GM19240 (cell line): ENCODE measurements around the gene CDK5R1.
"Not testable (repeated sequence)": the region's sequence is repeated elsewhere in the genome, so short reads cannot be mapped to it uniquely, and the experiment has no call there.

Experiments
- DNase-seq: peaks from one replicate; pipeline ENCODE4 v3.0.0; 2011; ENCODE audit warnings: low spot score; ENCODE audit not compliant: insufficient read length

Gene CDK5R1

DNA sequence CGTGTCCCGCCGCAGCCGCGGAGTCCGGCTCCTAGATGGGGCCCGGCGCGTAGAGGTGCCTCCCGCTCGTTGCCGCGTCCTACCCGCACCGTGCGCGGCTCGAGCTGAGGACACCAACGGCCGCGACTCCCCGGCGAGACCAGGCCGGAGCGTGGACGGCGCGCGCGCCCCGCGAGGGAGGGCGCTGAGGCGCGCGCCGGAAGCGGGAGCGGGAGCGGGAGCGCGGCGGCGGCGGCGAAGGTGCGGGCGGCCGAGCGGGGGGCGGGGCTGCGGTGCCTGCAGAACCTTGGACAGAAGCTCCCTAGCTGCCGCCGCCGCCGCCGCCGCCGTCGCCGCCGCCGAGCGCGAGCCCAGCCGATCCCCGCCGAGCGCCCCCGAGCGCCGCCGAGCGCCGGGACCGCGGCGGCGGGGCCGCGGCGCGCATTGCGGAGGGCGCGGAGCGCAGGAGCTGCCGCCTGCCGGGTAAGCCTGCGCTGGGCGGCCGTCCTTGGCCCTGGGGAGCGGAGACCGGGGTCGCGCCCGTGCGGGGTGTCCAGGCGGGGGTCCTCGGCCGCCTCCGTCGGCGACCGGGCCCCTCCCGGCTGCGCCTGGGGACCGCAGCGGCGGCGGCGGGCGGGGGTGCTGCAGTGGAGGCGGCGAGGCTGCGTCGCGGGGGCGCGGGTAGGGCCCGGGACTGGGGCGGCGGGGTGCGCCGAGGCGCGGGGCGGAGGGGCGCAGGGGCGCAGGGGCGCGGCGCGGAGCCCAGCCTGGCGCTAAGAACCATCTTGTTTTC, at the start of gene CDK5R1:
Gene CDK5R1 (plus strand): TSS at position 293 of the 772 bp plus-strand sequence. CDS start 628 bp downstream, outside the sequence.
- DNase-seq: no peak

DNA sequence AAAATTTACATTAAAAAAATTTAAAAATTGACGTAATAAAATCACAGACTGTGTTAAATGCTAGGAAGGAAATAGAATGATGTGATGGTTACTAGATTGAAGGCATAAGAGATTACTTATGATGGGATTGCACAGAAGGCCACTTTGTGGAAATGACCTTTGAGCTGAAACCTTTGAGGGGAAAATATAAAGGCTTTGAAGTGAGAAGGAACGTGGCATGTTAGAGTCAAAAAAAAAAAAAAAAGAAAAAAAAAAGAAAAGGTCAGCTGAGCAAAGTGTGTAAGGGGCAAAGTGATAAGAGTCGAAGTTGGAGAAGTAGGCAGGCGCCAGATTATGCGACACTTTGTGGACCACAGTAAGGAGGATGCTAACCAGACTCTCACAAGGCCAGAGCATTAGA, 46.1 kb upstream of the CDK5R1 start:
- no peak for DNase-seq

DNA sequence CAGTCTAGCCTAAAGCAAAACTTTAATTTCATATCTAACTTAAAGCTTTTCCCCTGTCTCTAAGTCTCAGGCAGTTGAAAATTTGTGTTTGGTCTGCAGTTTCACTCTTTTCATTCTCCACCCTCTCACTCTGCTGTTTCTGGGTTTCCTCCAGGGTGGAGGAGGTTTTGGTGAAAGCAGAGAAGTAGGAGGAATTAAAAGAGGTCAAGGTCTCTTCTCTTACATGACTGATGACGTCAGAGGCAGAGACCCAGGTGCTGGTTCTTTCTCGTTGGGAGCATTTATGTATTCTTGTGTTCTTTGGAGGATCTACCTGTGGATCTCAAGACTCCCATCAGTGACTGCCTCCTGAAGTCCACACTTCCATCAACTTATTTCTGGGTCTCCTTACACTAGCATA, 44.9 kb upstream of the CDK5R1 start:
- no peak for DNase-seq

DNA sequence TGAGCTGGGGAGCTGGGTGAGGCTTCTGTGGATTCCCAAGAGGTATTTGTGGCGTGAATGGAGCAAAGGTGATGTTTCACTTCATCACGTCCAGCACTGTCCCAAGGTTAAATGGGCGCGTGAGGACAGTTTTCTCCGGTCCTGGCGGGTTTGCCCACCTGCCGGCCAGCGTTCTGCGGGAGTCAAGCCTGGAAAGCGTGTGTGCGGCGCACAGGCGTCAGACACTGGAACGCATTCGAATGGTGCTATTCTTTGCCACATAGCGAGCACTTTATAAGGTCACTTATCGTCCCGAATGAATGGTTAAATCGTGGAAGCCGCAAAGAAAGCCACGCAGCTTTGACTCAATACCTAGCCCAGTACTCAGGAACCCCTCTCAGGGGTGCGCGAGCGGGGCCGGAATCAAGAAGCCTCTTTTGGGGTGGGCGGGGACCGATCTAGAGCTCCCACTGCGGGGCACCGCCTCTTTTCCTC, 42.9 kb upstream of the CDK5R1 start:
- DNase-seq: no peak

DNA sequence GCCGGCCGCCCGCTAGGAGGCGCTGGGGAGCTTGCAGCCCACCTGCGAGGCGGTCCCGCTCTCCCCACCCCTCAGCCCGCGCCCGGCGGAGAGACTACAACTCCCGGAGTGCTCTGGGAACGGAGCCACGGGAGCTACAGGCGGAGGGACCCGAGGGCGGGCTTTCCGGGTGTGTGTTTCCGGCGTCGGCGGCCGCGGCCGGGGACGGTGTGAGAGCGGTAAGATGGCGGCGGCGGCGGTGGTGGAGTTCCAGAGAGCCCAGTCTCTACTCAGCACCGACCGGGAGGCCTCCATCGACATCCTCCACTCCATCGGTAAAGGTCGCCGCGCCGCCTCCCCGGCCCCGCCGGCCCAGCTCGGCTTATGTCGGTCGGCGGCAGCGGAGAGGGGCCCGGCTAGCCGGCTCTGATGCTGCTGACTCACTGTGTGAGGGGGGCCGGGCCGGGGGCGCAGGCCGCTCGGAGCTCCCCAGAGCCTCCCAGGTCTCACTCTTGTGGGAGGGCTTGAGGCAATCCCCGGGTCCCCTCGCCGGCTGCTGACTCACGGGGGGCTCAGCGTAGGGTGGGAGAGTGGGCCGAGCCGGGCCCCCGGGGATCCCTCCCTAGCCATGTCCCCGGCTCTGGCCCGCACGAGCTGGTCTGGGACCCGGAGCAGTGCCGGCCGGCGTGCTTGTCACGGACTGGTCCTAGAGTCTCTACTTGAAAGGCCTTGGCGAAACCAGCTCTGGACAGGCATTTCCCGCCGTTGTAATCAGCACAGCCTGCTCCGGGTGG, 42.3 kb upstream of the CDK5R1 start, which contains the start of gene PSMD11:
Gene PSMD11 (plus strand): TSS at position 210 of the 773 bp plus-strand sequence. CDS start 14 bp downstream, at position 224.
- DNase-seq: peak; percentile 95

DNA sequence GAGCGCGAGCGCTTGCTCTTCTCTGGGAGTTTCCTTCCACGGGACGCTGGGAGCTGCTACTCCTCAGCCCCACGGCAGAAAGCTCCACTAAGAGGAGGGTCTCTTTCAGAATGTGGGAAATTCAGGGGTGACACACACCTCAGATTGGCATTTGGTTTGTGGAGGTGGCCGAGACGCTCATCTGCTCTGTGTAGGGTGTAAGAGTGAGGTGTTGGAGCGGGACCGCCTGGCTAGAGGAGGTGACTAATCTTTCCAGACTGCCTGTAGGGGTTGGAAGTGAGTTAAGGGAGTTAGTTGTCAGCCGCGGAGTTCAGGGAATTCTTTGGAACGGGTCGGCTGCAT, 41.7 kb upstream of the CDK5R1 start:
- DNase-seq: no peak

DNA sequence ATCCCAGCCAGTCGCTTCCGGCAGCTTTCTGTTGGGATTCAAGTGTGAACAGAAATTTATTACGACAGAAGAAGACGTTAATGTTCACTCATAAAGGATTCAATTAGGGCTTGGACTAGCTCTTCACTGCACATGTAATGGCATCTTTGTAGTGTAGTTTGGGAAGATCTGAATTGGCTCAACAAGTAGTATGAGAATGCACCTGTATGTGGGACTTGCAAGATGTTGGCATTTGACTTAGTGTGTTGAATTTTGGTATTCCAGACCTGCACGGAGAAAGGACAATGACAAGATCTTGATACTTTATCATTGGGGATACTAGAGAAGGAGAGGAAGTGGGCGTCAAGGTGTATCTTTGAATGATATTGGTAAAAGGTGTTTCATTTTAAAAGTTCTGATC, 41.3 kb upstream of the CDK5R1 start:
- DNase-seq: no peak

DNA sequence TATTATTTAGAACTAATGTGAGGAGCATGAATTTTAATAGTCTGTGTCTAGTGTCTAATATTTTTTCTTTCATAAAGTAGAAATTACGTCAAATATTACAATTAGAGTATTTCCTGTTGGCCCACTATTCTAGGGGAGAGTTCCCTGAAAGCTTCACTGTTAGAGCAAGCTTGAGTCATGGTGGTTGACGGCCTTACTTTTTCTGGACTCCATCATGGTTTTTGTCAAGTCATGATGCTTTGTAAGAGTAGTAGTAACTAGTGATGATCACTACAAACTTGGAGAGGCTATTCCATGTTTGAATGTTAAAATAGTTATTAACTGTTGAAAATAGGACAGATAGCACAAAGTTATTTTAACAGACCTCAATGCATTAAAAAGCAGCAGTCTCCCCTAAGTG, 40.8 kb upstream of the CDK5R1 start:
- DNase-seq: no peak

DNA sequence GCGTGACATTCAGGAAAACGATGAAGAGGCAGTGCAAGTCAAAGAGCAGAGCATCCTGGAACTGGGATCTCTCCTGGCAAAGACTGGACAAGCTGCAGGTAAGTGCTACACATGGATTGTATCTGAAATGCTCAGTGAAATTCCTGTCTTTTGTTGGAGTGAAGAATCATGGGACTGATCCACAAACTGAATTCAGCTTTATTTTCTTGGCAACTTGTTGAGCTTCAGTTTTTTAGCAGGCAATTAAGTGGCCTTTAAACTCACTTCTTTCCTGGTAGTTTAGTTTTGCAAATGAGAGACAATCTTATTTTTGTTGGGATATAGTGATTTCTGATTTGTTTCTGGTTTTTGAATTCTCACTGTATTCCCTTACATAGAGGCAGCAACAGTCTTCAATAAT, 39.8 kb upstream of the CDK5R1 start:
- no peak for DNase-seq

DNA sequence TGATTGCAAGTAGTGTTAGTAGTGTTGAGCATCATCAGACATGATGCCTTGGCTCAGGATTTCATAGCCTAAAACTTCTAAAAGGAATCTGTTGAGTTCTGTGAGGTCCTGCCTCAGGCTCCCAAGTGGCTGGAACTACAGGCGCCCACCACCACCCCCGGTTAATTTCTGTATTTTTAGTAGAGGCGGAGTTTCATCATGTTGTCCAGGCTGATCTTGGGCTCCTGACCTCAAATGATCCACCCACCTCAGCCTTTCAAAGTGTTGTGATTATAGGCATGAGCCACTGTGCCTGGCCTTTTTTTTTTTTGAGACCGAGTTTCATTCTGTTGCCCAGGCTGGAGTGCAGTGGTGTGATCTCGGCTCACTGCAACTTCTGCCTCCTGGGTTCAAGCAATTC, 36.8 kb upstream of the CDK5R1 start:
- DNase-seq: no peak

DNA sequence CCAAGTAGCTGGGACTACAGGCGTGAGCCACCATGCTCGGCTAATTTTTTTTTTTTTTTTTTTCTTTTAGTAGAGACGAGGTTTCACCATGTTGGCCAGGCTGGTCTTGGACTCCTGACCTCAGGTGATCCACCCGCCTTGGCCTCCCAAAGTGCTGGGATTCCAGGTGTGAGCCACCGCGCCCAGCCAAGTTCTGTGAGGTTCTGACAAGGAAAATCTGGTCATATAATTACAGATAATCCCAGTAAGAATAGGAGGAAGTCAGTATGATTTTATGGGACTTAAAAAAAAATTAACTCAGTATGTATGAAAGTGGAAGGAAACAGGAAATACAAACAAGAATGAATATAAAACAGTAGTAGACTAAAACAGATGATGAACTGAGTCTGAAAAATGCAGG, 36.4 kb upstream of the CDK5R1 start:
- DNase-seq: not testable (repeated sequence)

DNA sequence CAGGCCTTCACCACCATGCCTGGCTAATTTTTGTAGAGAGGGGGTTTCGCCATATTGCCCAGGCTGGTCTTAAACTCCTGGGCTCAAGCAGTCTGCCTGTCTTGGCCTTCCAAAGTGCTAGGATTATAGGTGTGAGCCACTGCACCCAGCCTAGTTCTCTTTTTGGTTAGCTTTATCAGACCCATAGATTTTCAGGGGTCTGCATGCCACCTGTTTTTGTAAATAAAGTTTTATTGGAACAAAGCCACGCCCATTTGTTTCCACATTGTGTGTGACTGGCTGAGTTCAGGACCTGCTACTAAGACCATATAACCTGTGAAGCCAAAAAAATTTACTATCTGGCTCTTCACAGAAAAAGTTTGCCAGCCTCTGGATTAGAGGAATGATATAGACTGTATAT, 34.9 kb upstream of the CDK5R1 start:
- no peak for DNase-seq

DNA sequence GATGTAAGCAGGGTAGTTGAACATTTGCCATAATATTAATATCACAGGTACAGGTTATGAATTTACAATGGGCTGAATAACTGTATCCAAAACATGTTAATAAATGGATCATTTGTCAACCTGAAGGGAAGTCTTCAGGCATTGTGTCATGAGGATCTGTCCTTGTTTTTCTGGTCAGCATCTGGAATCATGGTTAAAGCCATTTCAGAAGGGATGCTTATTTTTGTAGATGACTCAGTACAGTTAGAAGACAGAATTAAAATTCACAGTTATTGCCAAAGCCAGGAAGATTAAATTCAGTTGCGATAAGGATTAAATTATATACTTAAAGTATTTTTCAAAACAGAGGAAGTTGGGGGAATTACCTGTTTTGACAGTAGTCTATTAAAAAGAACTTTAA, 34.5 kb upstream of the CDK5R1 start:
- no peak for DNase-seq

DNA sequence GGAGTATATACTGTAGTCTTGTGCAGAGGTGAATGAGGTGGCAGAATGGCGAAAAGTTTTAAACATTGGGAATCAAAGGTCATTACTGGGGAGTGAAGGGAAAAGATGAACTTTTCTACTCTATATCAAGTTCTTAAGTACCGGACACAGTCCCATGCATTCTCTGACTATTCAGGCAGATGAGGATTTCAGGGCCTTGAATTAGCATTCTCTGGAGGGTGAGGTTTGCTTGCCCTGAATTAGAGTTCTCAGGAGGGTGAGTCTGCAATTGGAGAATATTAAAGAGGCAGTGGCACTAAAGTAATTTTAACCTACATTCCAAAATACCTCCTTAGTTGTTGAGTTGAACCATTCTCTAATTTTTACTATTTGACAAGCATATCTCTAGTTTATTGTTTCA, 33.4 kb upstream of the CDK5R1 start:
- DNase-seq: no peak

DNA sequence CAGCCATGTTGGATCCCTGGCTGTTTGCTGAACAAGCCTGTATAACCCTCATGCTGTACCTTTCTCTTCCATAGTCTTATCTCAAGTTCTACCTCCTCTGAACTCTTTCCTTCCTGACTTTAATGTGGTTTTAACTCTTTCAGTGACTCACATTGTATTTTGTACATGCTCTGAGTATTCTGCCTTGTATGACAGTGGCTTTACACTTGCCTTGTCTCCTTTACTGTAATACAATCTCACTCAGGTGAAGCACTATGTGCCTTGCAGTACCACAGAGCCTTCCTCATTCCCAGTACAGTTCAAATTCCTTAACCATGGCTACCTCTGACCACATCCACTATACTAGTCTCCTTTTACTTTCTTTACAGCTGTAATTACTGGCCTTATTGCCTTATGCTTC, 28.4 kb upstream of the CDK5R1 start:
- DNase-seq: no peak

DNA sequence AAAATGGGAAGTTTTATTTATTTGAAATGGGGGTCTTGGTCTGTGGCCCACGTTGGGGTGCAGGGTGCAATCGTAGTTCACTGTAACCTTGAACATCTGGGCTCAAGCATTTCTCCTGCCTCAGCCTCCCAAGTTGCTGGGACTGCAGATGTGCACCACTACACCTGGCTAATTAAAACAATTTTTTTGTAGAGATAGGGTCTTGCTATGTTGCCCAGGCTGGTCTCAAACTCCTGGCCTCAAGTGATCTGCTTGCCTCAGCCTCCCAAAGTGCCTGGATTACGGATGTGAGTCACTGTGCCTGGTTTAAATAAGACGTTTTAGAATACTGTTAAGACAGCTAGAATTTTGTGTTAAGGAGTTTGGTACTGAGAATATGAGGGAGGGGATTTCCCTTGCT, 26.7 kb upstream of the CDK5R1 start:
- DNase-seq: no peak

DNA sequence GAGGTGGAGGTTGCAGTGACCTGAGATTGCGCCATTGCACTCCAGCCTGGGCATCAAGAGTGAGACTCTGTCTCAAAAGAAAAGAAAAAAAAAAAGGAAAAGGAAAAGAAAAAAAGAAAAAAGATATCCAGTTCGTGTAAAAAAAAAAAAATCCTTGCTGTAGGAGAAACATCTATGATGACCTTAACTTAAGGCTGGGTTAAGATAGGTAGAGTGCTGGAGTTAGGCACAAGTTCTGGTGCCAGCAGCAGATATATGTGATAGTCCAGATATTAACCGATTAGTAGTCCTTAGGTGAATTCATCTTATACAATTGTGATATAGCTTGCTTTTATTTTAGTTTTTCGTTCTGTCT, 25.3 kb upstream of the CDK5R1 start:
- DNase-seq: no peak

DNA sequence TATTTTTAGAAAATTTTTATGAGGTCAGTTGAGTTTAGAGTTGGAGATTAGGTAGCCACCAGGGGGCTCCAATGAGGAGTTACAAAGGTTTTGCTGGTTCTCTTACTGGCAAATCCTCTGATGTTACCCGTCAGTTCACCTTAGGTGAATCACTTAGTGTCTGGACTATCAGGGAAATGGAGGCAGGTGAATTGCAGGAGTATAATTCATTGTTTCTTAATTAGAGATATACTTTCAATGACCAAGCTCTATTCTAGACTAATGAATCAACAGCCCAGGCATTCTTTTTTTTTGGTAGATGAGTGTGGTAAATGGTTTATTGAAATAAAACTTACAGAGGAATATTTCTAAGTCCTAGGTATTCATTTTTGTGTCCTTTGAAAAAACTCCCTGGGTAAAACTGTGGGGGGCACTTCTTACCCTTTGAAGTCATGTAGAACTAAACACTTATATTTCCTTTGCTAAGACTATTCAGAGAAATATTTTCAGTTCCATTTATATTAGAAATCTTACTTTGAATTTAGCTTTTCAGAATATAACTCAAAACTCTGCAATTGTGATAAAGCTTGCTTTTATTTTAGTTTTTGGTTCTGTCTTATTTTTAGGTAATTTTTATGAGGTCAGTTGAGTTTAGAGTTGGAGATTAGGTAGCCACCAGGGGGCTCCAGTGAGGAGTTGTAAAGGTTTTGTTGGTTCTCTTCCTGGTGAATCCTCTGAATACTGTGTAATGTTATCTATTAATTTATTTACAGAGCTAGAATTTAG, 24.8 kb upstream of the CDK5R1 start:
- DNase-seq: no peak

DNA sequence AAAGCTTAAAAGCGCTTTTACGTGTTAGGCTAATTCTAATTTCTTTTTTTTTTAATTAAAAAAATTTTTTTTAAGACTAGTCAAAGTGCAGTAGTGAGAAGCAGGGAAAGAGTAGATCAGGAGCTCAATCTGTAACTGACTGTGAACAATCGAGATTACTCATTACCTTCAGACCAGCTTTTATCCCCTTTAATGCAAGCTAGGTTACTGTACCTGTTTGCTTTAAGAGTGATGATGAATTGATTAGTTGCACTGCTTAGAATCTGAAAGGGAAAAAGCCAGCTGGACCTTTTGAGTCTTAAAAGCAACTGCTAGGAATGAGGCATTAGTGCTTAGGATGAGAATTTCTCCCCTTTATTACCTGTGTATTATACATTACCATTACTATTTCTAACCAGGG, 23.5 kb upstream of the CDK5R1 start:
- DNase-seq: no peak

DNA sequence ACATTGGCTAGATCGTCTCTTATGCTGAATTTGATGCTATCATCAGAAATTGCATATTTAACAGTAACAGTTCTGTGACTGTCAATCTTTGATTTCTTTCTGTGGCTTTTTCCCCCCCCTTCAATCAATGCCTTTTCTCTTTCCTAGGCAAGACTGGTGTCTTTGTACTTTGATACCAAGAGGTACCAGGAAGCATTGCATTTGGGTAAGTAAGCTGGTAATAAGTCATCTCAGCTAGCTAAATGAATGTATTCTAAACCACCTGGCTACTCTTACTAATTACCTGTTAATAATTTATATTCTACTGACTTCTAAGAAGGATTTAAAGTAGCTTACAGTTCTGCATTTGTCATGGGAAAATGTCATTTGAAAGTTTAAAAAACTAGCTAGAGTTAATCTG, 22.4 kb upstream of the CDK5R1 start:
- no peak for DNase-seq

DNA sequence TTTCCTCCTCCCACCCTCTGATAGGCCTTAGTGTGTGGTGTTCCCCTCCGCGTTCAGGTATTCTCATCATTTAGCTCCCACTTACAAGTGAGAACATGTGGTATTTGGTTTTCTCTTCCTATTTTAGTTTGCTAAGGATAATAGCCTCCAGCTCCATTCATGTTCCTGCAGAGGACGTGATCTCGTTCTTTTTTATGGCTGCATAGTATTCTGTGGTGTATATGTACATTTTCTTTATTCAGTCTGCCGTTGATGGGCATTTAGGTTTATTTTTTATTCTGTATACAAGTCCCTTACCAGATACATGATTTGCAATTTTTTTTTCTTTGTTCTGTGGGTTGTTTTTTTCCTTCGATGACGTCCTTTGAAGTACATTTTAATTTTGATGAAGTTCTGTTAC, 18.8 kb upstream of the CDK5R1 start:
- DNase-seq: no peak
